Posterior vena cava (tissue), 2 donors: ENCODE measurements around the gene VPREB1. TPM values are rescaled to one million over a fixed set of nuclear protein-coding genes. Genes with fewer than 3 reads are reported as not detected.
"Not testable (repeated sequence)": the region's sequence is repeated elsewhere in the genome, so short reads cannot be mapped to it uniquely, and the experiment has no call there.

Experiments used
- DNase-seq: peaks from one replicate; pipeline ENCODE4 v3.0.0-alpha.2; 2020; ENCODE audit warnings: low spot score
- intact Hi-C, 2 donors: fragments of 100-400 bp; cut with DNase I; formaldehyde crosslinking; loops; one replicate each; pipeline versions ENCODE4 v1.14.1 to v1.14.2; 2022 to 2023
- long read RNA-seq, 2 donors: library from polyadenylated mRNA; unstranded; transcript quantifications; one replicate each; pipeline ENCODE4 v2.0.0, GENCODE V29; 2020 to 2021
- total RNA-seq, 2 donors: library from RNA; stranded (reverse); fragmentation: NEBNext Ultra II Directional; extraction: Animal tissue kit (Norgen Biotek cat#: 25700); gene quantifications; one replicate each; pipeline ENCODE4 v1.2.1, GENCODE V29; 2021
- donor health status: DM: yes; HTN: yes; CAD: no.
- donor health status: DM: yes; HTN: yes; CAD: no.

The VPREB1 gene, protein sequence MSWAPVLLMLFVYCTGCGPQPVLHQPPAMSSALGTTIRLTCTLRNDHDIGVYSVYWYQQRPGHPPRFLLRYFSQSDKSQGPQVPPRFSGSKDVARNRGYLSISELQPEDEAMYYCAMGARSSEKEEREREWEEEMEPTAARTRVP
- total RNA-seq: not detected
- long read RNA-seq, donor 1: 0 reads
- long read RNA-seq, donor 2: 0 reads

DNA sequence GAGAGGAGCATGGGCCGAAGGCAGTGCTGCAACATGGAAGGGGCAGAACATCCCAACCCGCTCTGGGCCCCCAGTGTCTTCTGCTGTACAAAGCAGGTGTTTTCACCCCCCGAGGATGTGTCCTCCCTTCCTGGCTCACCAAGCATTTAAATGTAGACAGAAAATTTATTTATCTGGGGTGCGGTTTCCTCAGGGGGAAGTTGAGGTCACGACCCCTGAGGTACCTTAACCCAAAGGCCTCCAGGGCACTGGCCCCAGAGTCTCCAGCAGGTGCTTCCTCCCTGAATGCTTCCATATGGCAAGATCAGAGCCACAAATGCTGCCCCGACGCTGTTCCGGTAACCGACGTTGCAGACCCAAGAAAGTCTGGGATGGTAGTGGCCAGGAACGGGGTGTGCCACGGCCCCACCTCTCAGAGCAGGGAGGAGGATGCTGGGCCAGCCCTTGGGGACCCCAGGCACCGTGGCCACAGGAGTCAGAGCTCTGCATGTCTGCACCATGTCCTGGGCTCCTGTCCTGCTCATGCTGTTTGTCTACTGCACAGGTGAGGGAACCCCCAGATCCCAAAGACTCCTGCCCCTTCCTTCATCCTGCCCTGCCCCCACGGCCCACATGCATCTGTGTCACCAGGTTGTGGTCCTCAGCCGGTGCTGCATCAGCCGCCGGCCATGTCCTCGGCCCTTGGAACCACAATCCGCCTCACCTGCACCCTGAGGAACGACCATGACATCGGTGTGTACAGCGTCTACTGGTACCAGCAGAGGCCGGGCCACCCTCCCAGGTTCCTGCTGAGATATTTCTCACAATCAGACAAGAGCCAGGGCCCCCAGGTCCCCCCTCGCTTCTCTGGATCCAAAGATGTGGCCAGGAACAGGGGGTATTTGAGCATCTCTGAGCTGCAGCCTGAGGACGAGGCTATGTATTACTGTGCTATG, at the start of gene VPREB1:
TSS of gene VPREB1 (plus strand) at position 471 of the 935 bp plus-strand sequence. CDS start at position 499, 28 bp downstream.
- intact Hi-C loops: no loop called here
- peak; percentile 37 for DNase-seq

DNA sequence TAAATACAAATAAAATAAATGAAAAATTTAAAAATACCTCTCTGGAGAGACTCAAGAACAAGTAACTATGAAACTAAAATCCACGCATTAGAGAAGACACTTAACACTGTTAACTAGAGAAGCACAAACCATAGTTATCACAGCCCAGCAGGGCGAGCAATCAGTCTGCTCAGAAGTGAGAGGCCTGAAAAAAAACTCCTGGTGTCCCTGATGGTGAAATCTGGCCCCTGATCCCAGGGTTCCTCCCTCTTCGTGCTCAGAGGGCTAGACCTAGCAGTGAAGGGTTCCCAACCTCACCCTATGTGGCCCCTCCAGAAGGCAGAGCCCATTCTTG, 49.7 kb upstream of the VPREB1 start:
- no peak for DNase-seq
- intact Hi-C loops: no loop called here

DNA sequence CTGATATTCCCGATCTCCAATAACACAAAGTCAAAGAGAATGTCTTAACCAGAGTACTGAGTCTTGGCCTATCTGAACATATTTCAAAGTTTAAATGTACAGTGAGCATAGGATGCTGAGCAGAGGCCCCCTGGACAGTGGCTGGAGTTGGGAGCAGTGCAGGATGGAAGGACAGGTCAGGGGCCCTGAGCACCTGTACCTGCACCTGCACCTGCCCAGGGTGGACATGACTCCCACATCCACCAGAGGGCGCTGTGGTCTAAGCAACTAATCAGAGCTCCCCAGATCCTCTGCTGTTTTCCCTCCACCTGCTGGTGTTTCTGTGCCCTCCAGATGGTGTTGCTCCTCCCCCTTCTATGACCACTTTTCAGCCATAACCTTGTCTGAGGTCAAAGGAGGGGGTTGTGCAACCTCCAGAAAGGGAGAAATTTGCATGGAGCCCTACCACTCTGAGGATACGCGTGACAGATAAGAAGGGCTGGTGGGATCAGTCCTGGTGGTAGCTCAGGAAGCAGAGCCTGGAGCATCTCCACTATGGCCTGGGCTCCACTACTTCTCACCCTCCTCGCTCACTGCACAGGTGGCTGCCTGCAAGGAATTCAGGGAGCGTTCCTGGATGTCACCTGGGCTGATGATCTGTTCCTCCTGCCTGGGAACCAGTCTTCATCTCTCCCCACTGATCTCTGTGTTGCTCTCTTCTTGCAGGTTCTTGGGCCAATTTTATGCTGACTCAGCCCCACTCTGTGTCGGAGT, 49.1 kb upstream of the VPREB1 start:
- intact Hi-C loops: no loop called here
- no peak for DNase-seq

DNA sequence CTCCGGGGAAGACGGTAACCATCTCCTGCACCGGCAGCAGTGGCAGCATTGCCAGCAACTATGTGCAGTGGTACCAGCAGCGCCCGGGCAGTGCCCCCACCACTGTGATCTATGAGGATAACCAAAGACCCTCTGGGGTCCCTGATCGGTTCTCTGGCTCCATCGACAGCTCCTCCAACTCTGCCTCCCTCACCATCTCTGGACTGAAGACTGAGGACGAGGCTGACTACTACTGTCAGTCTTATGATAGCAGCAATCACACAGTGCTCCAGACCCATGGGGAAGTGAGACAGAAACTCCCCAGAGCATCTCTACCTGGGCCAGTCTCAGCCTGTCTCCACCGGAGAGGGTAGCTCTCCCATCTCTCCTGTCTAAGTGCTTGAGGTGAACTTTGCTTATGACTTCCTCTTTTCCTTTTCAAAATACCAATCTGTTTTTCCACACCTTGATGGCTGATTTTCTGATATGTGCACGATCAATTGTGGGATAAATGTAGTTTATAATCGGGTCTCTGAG, 48.5 kb upstream of the VPREB1 start:
- DNase-seq: no peak
- intact Hi-C loops: no loop called here

DNA sequence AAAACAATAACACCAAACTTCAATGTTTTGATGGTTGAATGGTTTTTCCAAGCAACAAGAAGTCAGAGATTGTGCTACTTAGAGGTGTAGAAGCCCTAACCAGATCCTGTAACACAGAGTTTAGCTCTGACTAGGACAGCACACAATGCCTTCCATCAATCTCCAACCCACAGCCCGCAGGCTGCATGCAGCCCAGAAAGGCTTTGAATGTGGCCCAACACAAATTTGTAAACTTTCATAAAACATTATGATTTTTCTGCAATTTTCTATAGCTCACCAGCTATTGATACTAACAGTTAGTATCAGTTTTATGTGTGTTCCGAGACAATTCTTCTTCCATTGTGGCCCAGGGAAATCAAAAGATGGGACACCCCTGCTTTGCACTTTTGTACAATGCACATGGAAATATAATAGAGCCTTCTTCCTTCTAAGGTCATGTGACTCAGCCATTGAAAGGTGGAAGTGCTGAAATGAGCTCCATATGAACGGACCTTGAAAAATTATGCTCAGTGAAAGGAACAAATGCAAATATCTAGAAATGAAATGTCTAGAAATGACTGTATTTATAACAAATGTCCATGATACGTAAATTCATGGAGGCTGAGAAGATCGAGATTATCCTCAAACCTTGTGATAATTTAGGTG, 47.6 kb upstream of the VPREB1 start:
- intact Hi-C loops: no loop called here
- no peak for DNase-seq

DNA sequence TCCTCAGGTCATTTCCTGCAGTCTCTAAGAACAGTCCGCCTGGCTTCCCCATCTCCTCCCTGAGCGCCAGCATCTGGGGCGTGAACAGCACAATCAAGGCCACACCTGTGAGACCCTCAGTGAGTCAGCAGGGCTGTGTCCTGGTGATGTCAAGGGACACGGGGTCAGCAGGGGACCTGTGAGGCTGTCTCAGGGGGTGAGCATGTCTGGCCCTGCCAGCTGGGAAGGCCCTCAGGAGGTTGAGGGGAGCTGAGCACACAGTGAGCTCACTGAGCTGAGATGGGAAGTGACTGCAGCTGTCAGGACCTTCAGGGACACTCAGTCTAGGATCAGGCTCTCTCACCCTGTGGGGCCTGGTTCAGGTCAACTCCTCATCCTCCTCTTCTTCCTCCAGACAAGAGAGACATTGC, 46.6 kb upstream of the VPREB1 start:
- intact Hi-C loops: no loop called here
- DNase-seq: no peak

DNA sequence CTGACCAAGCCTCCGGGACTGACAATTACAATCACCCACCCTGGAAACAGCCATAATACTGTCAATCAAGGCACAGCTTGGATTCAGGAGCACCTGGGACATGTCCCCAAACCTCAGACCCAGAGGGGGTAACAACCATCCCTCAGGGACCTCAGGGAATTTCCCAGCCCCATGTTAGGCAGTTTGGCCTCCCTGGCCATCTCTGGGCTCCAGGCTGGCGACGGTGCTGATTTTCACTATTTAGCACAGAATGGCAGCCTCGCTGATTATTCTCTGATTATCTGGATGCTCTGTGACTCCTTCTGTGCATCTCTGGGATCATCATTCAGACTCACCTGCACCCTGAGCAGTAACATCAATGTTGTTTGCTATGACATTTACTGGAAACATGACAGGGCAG, 45.8 kb upstream of the VPREB1 start:
- intact Hi-C loops: no loop called here

DNA sequence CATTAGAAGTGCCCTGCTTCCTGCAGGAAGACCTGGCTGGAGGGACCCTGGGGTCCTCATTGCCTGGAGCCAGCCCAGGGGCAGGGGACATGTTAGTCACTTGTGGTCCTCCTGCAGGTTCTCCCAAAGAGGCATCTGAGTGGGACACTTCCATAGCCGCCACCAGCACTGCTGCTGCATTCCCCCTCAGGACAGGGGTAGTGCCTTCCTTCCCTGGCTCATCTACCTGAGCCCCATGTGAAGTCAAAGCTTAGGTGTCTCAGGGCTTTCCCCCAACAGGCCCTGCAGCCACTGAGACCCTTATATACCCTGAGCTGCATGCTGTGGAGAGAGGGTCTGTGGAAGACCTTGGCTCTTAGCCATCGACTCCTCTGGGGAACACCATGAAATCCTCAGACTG, 45.0 kb upstream of the VPREB1 start:
- no peak for DNase-seq
- intact Hi-C loops: loop anchor here in 1 of 2 donors (10.0 kb wide), 1 partner anchor 1685 kb away; no protein-coding TSS in a partner anchor

More for the DNA sequence above, 45.8 kb upstream of the VPREB1 start:
- DNase-seq: no peak

DNA sequence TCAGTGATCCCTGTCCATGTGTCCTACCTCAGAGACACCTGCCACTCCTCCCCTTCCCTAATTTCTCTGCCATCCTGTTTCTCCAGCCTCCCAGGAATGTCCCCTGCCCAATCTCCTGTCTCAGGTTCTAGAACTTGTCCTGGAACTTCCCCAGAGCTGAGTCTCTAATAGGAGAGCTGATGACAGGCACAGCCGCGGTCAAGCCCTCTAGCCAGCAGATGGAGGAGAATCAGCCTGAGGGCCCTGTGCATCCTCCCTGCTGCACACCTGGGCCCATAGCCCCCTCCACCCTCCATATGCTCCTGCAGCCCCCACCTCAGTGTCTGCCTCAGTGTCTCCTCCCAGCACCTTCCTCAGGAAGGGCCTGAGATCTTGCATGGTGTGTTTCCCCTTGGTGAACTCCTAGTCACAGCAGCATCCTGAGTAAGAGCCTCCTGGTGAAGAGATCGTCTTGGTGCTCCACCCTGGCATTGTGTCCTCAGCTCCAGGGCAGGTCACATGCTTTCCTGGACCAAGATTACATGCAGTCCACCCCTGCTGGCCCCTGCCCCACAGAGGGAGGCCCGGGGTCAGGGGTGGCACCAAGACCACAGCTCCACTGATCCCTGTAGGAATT, 43.9 kb upstream of the VPREB1 start:
- no peak for DNase-seq
- intact Hi-C loops: loop anchor here in 1 of 2 donors (10.0 kb wide), 1 partner anchor 1686 kb away; no protein-coding TSS in a partner anchor

DNA sequence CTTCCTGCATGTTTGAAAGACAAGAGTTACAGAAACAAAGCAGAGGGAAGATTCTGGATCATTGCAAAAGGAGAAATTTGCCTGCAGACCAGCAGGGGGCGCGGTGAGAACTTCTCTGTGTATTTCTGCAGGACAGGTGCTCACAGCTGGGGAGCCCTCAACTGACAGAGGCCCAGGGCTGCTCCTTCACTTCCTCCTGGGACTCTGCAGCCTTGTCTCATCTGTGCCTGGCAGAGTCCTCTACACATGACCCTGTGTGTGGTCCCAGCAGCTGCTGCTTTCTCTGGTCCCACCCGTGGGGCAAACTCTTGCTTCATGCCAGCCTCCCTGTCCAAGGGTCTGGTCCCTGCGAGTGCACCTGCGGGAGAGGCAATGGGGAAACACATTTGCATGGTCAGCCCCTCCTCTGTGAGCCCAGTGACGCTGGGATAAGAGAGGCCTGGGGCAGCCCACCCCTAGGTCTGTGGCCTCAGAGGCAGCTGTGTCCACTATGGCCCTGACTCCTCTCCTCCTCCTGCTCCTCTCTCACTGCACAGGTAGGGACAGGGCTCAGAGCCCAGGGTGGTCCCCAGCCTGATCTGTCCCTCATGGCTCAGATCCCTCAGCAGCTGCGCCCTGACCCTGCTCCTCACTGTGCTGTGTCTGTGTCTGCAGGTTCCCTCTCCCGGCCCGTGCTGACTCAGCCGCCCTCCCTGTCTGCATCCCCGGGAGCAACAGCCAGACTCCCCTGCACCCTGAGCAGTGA, 43.2 kb upstream of the VPREB1 start:
- intact Hi-C loops: loop anchor here in 1 of 2 donors (10.0 kb wide), 1 partner anchor 1687 kb away; no protein-coding TSS in a partner anchor

DNA sequence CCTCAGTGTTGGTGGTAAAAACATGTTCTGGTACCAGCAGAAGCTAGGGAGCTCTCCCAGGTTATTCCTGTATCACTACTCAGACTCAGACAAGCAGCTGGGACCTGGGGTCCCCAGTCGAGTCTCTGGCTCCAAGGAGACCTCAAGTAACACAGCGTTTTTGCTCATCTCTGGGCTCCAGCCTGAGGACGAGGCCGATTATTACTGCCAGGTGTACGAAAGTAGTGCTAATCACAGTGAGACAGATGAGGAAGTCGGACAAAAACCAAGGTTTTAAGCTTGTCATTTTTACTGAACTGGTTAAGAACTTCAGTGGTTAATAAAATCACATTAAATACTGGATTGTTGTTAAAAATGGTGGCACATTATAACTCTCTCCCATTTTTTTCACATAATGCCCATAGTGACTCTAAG, 42.6 kb upstream of the VPREB1 start:
- no peak for DNase-seq
- intact Hi-C loops: loop anchor here in 1 of 2 donors (10.0 kb wide), 1 partner anchor 1687 kb away; no protein-coding TSS in a partner anchor

More for the DNA sequence above, 43.2 kb upstream of the VPREB1 start:
- DNase-seq: peak; percentile 70

DNA sequence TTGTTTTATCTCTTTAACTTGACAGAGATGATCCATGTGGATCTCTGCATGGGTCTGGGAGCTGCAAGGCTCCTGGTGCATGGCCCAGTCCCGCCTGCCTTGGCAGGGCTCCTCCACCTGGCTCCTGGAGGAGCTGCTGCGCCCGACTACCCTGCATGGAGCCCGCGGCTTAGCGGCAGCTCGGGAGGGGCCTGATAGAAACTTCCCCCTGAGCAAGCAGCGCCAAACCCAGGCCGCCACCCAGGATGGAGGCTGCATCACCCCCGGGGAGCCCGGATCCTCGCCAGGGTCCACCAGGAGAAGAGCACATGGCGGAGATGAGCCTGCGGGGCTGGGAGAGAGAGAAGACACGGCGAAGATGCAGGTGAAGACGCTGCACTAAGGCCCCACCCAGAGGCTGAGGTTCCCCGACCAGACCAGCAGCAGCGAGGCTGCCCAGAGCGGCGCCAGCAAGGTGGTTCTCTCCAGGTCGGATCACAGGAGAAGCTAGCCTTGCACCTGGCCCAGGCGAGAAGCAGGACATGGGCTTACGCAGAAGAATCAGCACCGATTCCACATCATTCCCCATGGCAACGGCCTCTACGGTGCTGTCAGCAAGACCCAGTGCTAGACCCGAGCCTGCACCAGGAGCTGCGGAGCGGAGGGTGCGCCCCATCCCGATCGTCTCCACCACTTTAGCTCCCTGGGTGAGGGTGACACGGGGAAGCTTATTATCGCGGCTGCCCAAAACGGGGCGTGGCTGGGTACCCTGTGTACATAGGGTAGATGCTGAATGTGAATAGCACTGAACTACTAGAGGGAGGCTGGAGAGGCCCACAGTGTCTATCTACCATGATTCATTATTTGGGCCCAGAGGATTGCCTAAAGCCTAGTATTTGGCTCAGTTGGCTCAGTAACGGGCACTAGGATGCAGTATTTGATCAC, 41.3 kb upstream of the VPREB1 start:
- DNase-seq: peak; percentile 60
- intact Hi-C loops: loop anchor here in 1 of 2 donors (10.0 kb wide), 1 partner anchor 1689 kb away; no protein-coding TSS in a partner anchor

DNA sequence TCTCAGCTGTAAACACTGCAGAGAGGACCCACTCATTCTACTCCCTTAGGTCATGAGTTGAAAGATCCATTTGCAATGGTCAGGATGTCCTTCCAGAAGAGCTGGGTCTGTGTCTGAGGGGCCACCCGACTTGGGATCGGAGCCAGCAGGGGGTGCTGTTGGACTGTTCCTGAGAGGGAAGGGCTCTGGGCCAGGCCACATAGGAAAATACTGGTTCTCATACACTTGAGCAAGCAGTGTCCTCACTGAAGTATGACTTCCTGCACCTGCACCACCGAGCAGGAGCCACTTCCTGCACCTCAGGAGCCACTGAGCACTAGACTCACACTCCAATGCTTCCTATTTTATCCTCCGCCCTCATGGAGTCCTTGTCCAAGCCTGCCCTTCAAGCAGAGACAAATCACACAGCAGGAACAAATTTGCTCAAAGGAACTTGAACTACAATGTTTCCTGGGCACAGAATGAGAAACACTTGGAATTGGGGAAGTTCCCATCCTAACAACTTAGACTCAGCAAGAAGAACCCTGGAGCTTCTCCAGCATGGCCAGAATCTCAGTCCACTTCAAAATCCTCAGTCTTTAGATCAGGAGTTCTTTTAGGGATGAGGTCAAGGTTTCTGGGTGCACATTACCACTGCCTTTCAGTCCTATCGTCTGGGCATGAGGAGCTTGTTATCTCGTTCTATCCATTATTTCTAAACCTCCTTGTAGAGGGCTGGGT, 36.6 kb upstream of the VPREB1 start:
- intact Hi-C loops: loop anchor here in 1 of 2 donors (10.0 kb wide), 1 partner anchor 1693 kb away; no protein-coding TSS in a partner anchor
- DNase-seq: peak; percentile 87

DNA sequence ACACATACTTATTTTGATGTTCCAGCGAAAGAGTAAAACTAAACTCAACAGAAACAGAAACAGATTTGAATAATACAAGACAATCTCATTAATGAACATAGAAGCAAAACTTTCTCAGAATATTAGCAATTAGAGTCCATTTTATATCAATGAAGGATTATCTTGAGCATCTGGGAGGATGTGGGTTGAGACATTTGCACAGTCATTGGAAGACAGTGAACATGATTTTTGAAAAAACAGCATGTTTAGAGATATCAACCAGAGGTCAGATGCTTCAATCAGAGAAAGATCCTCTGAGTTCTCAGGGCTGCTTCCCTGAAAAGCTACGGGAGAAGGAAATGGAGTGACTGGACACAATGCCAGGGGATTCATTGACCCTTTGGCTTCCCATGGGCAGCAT, 35.9 kb upstream of the VPREB1 start:
- no peak for DNase-seq
- intact Hi-C loops: loop anchor here in 1 of 2 donors (10.0 kb wide), 1 partner anchor 1694 kb away; no protein-coding TSS in a partner anchor

DNA sequence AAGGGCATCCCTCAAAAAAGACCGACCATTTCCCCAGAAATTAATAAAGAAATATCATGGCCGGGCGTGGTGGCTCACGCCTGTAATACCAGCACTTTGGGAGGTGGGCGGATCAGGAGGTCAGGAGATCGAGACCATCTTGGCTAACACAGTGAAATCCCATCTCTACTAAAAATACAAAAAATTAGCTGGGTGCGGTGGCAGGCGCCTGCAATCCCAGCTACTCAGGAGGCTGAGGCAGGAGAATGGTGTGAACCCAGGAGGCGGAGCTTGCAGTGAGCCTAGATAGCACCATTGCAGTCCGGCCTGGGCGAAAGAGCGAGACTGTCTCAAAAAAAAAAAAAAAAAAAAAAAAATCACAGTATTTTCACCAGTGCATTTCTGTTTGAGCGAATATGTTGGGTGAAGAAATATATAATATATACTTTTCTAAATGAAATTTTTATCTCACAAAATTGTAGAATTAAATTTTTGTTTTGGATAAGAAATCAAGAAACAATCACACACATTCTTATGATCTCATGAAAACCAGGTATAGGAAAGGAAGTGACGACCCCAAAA, 35.4 kb upstream of the VPREB1 start:
- intact Hi-C loops: loop anchor here in 1 of 2 donors (10.0 kb wide), 1 partner anchor 1694 kb away; no protein-coding TSS in a partner anchor
- DNase-seq: not testable (repeated sequence)

DNA sequence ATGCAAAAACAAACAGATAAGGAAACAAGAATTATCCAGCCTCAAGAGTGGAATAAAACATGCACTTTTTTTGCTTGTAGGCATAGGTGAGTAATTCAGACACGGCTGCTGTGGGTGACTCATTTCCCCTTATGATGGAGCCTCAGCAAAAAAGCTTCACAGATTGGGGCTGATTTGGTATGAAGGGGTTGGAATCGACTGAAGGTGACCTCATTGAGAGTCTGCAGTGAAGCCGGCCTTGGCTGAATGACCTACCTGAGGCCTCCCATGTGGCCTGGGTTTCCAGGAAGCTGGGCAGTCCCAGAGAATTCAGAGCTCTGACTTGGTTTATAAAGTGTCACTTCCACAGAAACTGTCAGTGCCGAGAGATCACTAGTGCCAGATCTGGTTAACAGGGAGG, 34.2 kb upstream of the VPREB1 start:
- DNase-seq: no peak
- intact Hi-C loops: no loop called here
